ENCODE results near the gene SLC38A10. TPM values are rescaled to one million over a fixed set of nuclear protein-coding genes. Genes with fewer than 3 reads are reported as not detected.

Gene SLC38A10
- total RNA-seq, 1 donor from 2014 or later: 135 TPM

DNA sequence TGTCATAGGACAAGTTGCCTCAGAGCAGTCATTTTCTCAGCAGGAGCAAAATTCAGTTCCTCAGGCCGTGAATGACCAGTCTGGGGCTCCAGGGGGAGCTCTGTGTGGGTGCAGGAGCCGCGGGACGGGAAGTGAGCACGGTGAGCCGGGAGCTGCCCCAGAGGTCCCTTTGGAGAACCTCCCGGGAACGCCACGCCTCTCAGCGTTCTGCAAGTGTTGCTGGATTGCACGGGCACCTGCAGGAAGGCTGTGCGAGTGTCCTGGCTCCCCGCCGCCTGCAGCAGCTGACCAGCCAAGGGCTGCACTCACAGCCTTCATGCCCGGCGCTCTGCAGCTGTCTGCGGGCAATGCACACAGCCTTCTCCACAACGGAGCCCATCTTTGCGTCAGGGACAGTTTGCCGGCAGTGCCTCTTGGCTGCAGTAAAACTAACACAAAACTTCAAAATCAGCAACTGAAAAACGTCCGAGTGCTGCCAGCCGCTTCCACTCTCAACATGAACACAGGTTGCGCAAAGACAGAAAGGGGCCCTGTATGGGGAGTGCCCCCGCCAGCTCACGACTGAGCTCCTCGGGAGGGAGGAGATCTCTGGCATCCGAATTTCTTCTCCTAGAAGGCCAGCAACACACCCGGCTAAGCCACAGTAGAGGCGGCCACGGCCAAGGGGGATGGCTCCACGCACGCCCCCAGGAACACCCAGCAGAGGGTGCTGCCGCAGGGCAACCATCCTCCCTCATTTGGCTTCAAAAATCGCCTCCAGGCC is 40.0 kb downstream of the SLC38A10 start:
- DNase-seq (ENCODE audit: low spot score): peak; percentile 90

DNA sequence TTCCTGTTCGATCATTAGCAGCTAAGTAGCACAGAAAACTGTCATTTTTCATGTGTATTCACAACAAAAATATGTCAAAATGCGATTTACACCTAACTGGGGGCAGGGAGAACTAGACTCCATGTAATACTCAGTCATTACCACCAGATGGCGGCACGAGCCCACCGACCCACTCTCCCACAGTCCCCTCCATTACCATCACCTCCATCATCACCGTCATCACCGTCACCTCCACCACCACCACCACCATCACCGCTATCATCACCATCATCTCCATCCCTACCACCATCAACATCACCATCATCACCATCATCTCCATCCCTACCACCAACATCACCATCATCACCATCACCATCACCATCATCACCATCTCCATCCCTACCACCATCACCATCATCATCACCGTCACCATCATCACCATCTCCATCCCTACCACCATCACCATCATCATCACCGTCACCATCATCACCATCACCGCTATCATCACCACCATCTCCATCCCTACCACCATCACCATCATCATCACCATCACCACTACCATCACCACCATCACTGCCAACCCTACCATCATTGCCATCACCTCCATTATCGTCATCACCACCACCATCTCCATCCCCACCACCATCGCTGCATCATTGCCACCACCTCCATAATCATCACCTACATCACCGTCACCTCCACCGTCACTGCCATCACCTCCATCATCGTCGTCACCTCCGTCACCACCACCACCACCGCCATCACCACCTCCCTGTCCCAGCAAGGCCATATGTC is 41.6 kb downstream of the SLC38A10 start:
- DNase-seq (ENCODE audit: low spot score): peak; percentile 48

- DNase-seq (ENCODE audit: low spot score): no peak
These were observed 42.1 kb downstream of the SLC38A10 start for GRCh38 chr17:81252987-81253329.

GRCh38 chr17:81252326-81252986 is 42.7 kb downstream of the SLC38A10 start:
- DNase-seq (ENCODE audit: low spot score): no peak

- DNase-seq (ENCODE audit: low spot score): no peak
These were observed 43.3 kb downstream of the SLC38A10 start for GRCh38 chr17:81251709-81252301.

- DNase-seq (ENCODE audit: low spot score): no peak
These were observed 43.9 kb downstream of the SLC38A10 start for GRCh38 chr17:81251094-81251708.

DNA sequence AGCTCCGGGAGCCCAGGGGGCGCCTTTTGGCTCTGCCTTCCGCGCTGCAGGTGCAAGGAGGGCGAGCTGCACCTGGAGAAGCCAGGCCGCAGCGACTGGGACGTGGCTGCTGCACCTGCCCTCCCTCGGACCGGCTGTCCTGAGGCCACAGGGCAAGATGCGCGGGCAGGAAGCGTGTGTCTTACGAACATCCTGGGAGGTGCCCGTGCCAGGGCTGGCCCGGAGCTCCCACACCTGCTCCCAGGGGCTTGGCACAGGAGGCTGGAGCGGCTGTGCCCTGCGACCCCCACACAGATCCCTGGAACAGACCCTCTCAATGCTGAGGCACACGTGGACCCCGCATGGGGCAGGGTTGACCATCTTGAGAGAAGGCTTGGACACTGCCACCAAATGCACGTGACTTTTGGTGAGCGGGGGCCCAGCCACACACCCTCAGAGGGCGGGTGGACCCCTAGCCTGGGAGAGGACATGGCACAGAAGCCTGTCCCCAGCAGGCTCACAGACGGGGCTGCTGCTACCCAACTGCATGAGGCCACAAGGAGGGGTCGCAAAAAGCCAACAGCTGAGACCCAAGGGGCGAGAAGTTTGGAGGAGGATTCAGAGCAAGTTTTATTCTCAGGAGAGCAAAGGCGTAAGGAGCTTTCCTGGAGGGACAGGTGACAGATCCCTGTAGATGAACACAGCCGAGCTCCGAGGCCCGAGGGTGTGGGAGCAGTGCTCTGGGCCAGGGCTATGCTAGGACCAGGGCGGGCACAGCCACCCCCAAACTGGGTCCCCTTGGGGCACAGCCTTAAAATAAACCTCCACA is 44.6 kb downstream of the SLC38A10 start:
- DNase-seq (ENCODE audit: low spot score): no peak

DNA sequence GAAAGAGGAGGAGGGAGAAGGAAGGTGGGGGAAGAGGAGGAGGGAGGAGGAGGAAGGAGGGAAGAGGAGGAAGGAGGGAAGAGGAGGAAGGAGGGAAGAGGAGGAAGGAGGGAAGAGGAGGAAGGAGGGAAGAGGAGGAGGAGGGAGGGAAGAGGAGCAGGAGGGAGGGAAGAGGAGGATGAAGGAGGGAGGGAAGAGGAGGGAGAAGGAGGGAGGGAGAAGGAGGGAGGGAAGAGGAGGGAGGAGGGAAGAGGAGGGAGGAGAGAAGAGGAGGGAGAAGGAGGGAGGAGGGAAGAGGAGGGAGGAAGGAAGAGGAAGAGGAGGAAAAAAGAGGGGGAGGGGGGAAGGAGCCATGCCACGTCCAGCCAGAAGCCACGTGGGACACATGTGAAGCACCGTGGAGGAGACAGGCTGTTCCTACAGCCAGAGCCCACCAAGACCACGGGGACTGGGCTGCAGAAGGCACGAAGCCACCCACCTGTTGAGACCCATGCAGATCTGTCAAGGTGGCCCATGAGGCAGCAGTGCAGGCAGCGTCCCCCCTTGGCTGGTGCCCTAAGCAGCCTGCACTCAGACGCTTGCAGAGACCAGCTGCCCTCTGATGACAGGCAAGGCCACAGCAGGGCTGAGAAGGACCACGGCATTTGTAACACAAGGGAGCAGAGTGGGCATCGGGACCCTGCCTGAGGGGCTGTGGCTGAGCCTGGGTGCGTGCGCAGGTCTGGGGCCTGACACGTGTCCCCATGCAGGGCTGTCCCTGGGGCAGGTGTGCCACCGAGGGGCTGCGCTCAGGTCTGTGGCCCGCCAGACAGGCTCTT is 45.7 kb downstream of the SLC38A10 start:
- no peak for DNase-seq (ENCODE audit: low spot score)

- no peak for DNase-seq (ENCODE audit: low spot score)
These were observed 46.5 kb downstream of the SLC38A10 start for GRCh38 chr17:81248649-81249048.

GRCh38 chr17:81247339-81247990 is 47.6 kb downstream of the SLC38A10 start:
- DNase-seq (ENCODE audit: low spot score): no peak

DNA sequence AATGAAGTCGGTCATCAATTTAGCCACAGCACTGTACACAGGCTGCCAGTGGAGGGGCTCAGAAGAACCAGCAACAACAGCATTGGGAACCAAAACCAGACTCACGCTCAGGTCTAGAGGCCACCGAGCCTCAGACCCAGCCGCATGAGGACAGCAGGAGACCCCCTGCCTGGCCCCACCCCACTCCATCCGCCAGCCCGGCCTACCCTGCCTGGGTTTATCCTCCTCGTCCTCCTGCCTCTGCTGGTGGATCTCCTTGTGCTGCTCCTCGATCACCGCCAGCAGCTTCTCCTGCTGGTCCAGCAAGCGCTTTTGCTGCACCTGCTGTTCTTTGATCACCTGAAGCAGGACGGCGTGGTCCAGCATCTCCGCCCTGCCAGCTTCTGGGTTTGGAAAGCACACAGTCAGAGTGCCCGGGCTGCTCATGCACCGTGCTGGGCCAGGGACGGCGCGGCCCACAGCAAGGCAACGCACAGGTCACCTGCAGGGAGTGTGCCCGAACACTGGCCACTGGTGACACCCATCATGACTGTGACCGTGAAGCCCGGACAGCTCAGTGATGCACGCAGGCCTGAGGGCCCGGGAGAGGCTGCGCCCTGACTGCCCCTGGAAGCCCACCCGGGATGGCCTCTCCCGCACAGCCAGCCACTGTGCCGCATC is 48.3 kb downstream of the SLC38A10 start:
- no peak for DNase-seq (ENCODE audit: low spot score)

DNA sequence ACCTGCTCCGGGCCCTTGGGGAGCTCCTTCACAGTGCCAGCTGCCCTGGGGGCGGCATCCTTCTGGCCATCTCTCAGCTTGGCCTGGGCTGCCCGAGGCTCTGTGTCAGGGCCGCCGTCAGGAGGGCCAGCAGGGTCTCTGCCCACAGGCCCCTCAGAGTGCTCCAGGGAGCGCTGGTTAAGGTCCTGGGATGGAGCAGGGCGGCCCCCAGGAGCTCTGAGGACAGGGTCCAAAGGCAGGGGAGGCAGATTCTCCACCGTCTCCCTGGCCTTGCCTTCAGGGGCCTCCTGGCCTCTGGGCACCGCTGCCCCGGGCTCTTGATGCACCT is 48.8 kb downstream of the SLC38A10 start:
- no peak for DNase-seq (ENCODE audit: low spot score)

DNA sequence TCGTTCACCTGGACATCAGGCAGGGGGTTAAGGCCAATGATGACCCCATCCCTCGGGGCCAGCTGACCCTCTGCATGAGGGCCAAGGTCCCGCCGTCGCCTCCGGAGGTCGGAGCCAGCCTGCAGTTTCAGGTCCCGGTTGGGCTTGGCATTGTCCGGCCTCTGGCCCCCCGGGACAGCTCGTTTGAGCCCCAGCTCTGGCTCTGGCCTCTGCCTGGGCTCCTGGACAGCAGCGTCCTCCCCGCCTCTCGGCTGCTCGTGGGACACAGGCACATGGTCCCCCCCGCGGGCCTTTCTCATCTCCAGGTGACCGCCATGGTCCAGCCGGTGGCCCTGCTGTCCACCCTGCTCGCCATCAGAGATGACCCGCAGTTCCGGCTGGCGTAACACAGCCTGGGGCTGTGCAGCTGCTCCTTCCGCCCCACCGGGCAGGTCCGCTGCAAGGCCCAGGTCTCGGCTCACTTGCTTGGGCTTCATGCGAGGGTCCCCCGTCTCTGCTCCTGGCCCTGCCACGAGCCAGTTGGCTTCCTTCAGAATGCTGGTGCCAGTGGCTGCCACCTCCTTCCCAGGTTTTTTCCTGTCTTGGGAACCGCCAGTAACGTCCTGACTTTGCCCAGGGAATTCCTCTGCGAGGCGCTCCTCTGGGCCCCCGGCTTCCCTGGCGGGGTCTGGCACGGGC is 49.3 kb downstream of the SLC38A10 start:
- no peak for DNase-seq (ENCODE audit: low spot score)

- DNase-seq (ENCODE audit: low spot score): no peak
These were observed 50.0 kb downstream of the SLC38A10 start for GRCh38 chr17:81245024-81245664.

DNA sequence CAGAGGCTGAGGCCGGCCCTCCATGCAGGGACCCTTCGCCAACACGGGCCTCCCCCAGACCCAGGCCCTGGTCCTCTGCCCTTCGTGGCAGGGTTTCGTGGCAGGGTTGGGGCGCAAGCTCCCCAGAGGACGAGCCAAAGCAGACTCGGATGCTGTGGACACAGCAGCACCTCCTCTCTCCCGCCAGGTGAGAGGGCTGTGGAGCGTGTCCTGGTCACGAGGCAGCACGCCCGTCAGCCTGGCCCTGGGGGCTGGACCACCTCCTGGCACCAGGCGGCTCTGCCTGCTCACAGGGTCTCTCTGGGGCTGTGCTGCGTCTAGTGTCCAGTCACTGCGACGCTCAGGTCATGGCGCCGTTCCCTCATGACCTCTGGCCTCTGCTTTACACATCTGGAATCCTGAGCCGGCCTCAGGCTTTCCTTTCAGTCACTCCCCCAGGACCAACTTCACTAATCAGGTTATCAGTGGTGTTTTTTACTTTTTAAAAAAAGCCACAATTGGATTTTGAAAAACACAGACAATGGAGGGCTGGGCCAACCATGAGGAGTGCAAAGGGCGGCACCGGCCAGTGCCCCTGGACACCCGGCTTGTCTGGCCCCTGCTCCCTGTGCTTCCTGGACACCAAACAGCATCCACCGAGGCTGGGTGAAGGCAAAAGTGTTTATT is 50.6 kb downstream of the SLC38A10 start:
- DNase-seq (ENCODE audit: low spot score): no peak

DNA sequence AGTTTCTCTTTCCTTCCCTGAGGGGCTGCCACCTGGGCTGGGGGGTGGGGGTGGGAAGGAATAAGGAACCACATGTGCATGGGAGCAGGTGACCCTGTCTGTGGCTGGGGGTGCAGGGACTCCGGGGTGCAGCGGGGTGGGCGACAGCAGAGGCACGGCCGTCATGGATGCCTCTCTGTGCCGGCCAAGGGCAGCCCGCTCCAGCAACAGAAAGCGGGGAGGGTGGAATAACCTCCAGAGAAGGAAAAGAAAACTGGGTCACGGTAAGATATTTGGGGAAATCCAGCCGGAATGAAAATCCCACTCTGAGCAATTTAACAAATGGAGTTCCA is 51.8 kb downstream of the SLC38A10 start:
- DNase-seq (ENCODE audit: low spot score): no peak

DNA sequence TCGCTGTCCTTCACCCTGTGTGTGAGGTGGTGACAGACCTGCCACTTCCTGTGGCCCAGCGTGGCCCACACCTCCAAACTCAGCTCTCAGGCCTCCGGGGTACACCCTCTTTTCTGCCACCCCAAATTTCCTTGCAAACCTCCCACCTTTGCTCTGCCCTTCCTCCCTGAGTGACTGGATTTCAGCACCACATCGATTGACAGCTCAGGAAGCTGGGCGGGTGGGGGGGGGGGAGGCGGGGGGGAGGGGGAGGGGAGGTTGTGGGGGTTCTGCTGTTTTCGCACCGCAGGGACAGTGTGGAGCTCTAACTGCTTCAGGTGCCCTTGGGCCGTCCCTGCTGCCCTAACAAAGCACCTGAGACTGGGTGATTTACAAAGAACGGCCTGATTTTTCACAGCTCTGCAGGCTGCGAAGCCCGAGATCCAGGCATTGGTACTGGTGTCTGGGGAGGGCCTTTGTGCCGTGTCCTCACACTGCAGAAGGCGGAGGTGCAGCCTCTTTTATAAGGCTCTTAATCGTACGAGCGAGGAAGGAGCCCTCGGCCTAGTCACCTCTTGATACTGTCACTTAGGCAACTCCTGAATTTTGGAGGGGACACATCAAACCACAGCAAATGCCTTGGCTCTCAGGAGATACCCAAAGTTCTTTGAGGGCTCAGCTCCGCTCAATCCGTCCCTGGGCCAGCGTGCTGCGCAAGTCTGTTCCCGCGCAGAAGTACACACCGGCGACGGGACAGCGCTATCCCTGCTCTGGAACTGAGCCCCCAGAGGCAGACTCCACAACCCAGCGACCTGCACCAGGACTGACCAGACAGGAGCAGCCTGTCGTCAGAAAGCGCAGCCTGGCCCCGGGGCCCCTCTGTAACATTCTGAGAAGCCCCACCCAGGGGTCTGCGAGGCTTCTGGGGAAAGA is 52.4 kb downstream of the SLC38A10 start:
- DNase-seq (ENCODE audit: low spot score): no peak
